ENCODE measurements around the gene KIFBP.

The KIFBP gene

DNA sequence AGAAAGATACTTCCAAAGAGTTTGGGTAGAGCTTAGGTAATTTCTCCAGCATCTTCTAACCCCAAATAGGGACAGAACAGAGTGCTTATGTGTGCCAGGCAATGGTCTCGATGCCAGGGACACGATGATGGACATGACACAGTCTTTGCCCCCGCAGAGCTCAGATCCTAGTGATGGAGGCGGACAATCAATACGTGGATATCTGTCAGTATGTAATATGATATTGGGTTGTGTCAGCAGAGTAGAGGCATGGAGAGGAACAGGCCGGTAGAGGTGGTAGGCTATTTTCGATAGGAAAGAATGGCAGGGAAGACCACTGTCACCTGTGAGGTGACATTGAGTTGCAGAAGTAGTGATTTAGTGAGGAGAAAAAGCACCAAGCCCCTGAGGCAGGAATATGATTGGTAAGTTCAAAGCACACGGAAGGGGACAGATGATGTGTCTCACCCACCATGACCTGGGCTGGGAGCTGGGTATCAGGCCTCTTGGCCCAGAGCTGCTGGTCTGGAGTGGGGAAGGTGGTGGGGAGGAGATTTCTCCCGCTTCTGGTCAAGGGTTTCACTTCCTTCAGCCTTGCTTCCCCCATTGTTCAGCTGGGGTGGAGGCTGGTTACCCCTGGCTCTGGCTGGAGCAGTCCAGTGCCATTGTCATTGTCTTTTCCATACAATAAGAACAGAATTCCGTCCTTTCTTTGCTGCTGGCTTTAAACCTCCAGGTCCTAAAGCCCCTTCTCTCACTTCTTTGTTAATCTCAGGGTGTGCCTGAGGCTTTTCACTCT lies 63.3 kb downstream of the KIFBP start:
- DNase-seq, result no peak

- no peak for DNase-seq
Observed at GRCh38 chr10:69052736-69053135, 64.1 kb downstream of the KIFBP start.

DNA sequence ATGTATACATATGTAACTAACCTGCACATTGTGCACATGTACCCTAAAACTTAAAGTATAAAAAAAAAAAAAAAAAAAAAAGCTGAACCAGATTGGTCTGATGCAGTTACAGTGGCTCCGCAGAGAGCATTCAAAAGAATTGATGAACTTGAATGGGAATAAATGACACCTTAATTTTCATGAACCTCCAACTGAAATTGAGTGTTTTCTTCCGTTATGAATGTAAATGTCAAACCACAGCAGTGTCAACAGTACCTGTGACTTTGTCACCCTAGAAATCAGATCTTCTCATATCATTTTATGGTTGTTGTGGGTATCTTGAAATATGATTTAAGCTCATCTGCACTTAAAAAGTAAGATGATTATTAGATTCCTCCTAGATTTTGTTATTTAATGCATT lies 66.6 kb downstream of the KIFBP start:
- no peak for DNase-seq

GRCh38 chr10:69056129-69056528 lies 67.5 kb downstream of the KIFBP start:
- DNase-seq, result no peak

- no peak for DNase-seq
Observed at GRCh38 chr10:69056536-69057260, 68.1 kb downstream of the KIFBP start.

DNA sequence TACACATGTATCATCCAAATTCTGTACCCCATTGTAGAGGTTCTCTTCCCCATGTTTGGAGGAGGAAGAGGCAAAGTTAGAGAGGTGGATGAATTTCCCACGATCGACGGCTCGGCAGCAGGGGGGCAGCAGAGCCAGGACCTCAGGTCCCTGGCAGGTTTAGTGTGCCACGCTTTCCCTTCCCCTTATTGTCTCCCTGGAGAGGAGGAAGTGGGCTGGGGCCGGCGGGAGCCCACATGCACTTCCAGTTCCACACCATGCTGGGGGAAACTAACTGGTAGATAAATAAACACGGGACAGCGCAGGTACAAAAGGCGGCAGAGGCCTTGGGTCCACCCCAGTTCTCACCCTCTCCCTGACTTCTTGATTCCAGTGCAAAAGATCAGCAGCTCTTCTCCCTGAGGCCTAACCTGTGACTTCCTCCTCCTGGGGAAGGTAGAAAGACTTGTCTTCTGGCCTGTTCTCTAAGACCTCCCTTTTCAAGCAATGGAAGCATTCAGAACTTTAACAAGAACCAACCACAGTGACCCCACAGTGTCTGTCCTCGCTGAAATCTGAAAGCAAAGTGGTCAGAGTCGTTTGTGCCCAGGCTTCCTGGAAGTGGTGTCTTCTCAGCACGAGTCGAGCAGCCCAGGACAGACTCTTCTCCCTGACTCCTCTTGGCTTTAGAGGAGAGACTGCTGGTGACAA lies 68.8 kb downstream of the KIFBP start:
- no peak for DNase-seq

GRCh38 chr10:69057951-69058297 lies 69.3 kb downstream of the KIFBP start:
- no peak for DNase-seq

DNA sequence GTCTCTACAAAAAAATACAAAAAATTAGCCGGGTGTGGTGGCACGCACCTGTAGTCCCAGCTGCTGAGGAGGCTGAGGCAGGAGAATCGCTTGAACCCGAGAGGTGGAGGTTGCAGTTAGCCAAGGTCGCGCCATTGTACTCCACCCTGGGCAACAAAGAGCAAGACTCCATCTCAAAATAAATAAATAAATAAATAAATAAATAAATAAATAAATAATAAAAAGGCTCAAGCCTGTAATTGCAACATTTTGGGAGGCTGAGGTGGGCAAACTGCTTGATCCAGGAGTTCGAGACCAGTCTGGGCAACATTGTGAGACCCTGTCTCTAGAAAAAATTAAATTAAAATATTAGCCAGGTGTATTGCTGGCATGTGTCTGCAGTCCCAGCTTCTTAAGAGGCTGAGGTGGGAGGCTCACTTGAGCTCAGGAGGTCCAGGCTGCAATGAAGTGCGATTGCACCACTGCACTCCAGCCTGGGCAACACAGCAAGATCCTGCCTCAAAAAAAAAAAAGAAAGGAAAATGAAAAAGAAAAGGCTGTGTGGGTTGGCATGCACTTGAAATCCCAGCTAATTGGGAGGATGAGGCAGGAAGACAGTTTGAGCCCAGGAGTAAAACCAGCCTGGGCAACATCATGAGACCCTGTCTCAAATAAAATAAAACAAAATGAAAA lies 71.7 kb downstream of the KIFBP start:
- no peak for DNase-seq

DNA sequence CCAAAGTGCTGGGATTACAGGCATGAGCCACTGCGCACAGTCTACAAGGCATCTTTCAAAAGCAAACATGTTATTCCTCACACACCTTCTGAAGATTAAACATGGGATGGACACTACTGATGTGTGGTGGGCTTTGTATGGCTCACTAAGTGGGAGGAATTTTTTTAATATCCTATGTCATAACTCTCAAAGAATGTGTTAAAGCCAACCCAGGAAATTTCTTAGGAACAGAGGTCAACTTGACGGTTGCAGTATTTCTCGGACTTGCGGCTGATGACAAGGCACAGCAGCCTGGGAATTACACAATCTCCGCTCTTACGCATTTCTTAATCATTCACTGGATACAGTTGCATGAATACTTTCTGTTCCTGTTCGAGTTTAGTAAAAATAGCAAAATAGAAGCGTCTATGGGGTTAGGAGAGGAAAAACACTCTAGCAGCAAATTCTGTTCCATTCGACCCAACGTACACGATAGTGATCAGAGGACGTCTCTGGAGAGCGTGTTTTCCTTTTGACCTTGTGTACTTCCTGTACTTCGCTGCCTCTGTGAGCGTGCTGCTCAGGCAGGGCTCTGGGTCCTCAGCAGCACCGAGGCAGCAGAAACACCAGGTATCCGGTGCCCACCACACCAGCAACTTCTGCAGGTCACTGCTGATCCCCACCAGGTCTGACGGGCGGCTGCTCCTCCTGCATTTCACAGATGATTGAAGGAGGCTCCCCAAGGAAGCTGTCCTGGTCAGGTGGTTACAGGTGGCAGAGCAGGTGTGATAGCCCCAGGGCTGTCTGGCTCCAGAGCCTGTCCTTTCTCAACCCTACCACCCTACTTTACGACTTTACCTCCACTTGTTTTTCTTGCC lies 72.9 kb downstream of the KIFBP start:
- DNase-seq, result no peak

GRCh38 chr10:69062901-69063300 lies 74.3 kb downstream of the KIFBP start:
- DNase-seq, result no peak

- no peak for DNase-seq
Observed at GRCh38 chr10:69064762-69065328, 76.2 kb downstream of the KIFBP start.

GRCh38 chr10:69065406-69066361 lies 77.1 kb downstream of the KIFBP start:
- no peak for DNase-seq
